NCI-H2196 (cell line): Measurements from ENCODE around the gene TMEM184C.

ENCODE experiments used
- DNase-seq: peaks from one replicate; lab custom pipeline; 2025; ENCODE audit not compliant: unreplicated experiment; lab: John Stamatoyannopoulos, UW

Gene TMEM184C

GRCh38 chr4:147648656-147649055 lies 31.5 kb downstream of the TMEM184C start:
- no peak for DNase-seq

- no peak for DNase-seq
Observed at GRCh38 chr4:147651563-147651962, 34.4 kb downstream of the TMEM184C start.

GRCh38 chr4:147655639-147656038 lies 38.4 kb downstream of the TMEM184C start:
- no peak for DNase-seq

GRCh38 chr4:147658501-147658900 lies 41.3 kb downstream of the TMEM184C start:
- no peak for DNase-seq

GRCh38 chr4:147674073-147674472 lies 56.9 kb downstream of the TMEM184C start:
- no peak for DNase-seq

- DNase-seq: no peak
Observed at GRCh38 chr4:147674496-147674895, 57.3 kb downstream of the TMEM184C start.

- no peak for DNase-seq
Observed at GRCh38 chr4:147678106-147678505, 60.9 kb downstream of the TMEM184C start.

GRCh38 chr4:147678796-147679549 lies 61.8 kb downstream of the TMEM184C start:
- DNase-seq: no peak

- DNase-seq: no peak
Observed at GRCh38 chr4:147682755-147683154, 65.6 kb downstream of the TMEM184C start.

GRCh38 chr4:147683188-147683591 lies 66.0 kb downstream of the TMEM184C start:
- no peak for DNase-seq

- peak; percentile 74 for DNase-seq
Observed at GRCh38 chr4:147683717-147684700, 66.8 kb downstream of the TMEM184C start, which contains the start of gene PRMT9. PRMT9 (minus strand) TSS chr4:147684163; CDS start chr4:147683987, 176 bp downstream.

GRCh38 chr4:147689067-147689466 lies 71.9 kb downstream of the TMEM184C start:
- no peak for DNase-seq

GRCh38 chr4:147691820-147692219 lies 74.6 kb downstream of the TMEM184C start:
- no peak for DNase-seq

GRCh38 chr4:147693218-147693617 lies 76.0 kb downstream of the TMEM184C start:
- DNase-seq: no peak

GRCh38 chr4:147696866-147697265 lies 79.7 kb downstream of the TMEM184C start:
- no peak for DNase-seq

- DNase-seq: no peak
Observed at GRCh38 chr4:147704846-147705245, 87.6 kb downstream of the TMEM184C start.

GRCh38 chr4:147707892-147708672 lies 90.9 kb downstream of the TMEM184C start:
- DNase-seq: peak; percentile 1

GRCh38 chr4:147709999-147710398 lies 92.8 kb downstream of the TMEM184C start:
- DNase-seq: no peak

- DNase-seq: no peak
Observed at GRCh38 chr4:147714575-147715401, 97.6 kb downstream of the TMEM184C start.

- no peak for DNase-seq
Observed at GRCh38 chr4:147717878-147718277, 100.7 kb downstream of the TMEM184C start.
